SU-DHL-6 (cell line): ENCODE measurements around the gene SLC12A2.

ENCODE experiments used
- CTCF ChIP-seq: fragments of 200-600 bp; sonication (generic); IDR thresholded peaks from one replicate; pipeline ENCODE4 v1.5.1; 2017; ENCODE audit warnings: antibody characterized with exemption, mild to moderate bottlenecking, low read length, moderate library complexity; ENCODE audit not compliant: insufficient read depth, poor library complexity, severe bottlenecking
- EZH2phosphoT487 ChIP-seq: fragments of 200-600 bp; sonication (generic), shearing (Covaris generic); conservative IDR thresholded peaks from 2 replicates; pipeline ENCODE4 v1.6.1; 2018; ENCODE audit warnings: mild to moderate bottlenecking, antibody characterized with exemption, low read length, moderate library complexity, mixed read lengths

- no peak for TF ChIP-seq CTCF
- TF ChIP-seq EZH2phosphoT487: no peak
Measured at GRCh38 chr5:128092144-128092543, 8.6 kb downstream of the SLC12A2 start.
